ENCODE measurements around the gene LIPC. TPM values are rescaled to one million over a fixed set of nuclear protein-coding genes. Genes with fewer than 3 reads are reported as not detected.

The LIPC gene
- total RNA-seq, 2 donors from 2014 or later = 2.9 to 13.8 TPM

GRCh38 chr15:58458076-58458475 lies 26.3 kb downstream of the LIPC start:
- H3K36me3 ChIP-seq = no peaks in the 10 kb centered on the region
- no peak overlapping the region for H3K9ac ChIP-seq (ENCODE audit: low read depth in 2 of 2, low read length in 2 of 2)
- H3K4me1 ChIP-seq = peaks cover 7% of the 10 kb centered on the region
- H3K27ac ChIP-seq = peak overlapping the region; percentile 52
- peak; percentile 61 for DNase-seq
- TF ChIP-seq CTCF (IDR thresholded peaks at IDR 0.05) = no peak
- H3K9me3 ChIP-seq = no peaks in the 10 kb centered on the region
- no peaks in the 10 kb centered on the region for H3K27me3 ChIP-seq
- intact Hi-C loops (cut with DNase I) = no loop called here
- no peak overlapping the region for H3K4me3 ChIP-seq

GRCh38 chr15:58459045-58459444 lies 27.3 kb downstream of the LIPC start:
- Histone ChIP-seq H3K9ac (ENCODE audit: low read depth in 2 of 2, low read length in 2 of 2) (no peak overlapping the region), H3K4me3 (no peak overlapping the region), H3K9me3 (no peaks in the 10 kb centered on the region), H3K27me3 (no peaks in the 10 kb centered on the region), H3K36me3 (no peaks in the 10 kb centered on the region), H3K4me1 (peaks cover 7% of the 10 kb centered on the region), H3K27ac (peak overlapping the region; percentile 52)
- intact Hi-C loops (cut with DNase I) = no loop called here
- DNase-seq = no peak
- TF ChIP-seq CTCF (IDR thresholded peaks at IDR 0.05) = no peak

GRCh38 chr15:58459560-58459959 lies 27.8 kb downstream of the LIPC start:
- Histone ChIP-seq H3K4me1 (peaks cover 7% of the 10 kb centered on the region), H3K36me3 (no peaks in the 10 kb centered on the region), H3K27me3 (no peaks in the 10 kb centered on the region), H3K9me3 (no peaks in the 10 kb centered on the region), H3K27ac (peak overlapping the region; percentile 52), H3K9ac (ENCODE audit: low read depth in 2 of 2, low read length in 2 of 2) (peak overlapping the region in 1 of 2 donors; percentile 37), H3K4me3 (no peak overlapping the region)
- peak; percentile 82 for DNase-seq
- intact Hi-C loops (cut with DNase I) = no loop called here
- no peak for TF ChIP-seq CTCF (IDR thresholded peaks at IDR 0.05)

- Histone ChIP-seq H3K9ac (ENCODE audit: low read depth in 2 of 2, low read length in 2 of 2) (peak overlapping the region in 1 of 2 donors; percentile 37), H3K27me3 (no peaks in the 10 kb centered on the region), H3K4me1 (peaks cover 7% of the 10 kb centered on the region), H3K4me3 (no peak overlapping the region), H3K27ac (peak overlapping the region; percentile 52), H3K9me3 (no peaks in the 10 kb centered on the region), H3K36me3 (no peaks in the 10 kb centered on the region)
- no peak for TF ChIP-seq CTCF (IDR thresholded peaks at IDR 0.05)
- DNase-seq = no peak
- intact Hi-C loops (cut with DNase I) = no loop called here
Observed at GRCh38 chr15:58460116-58460790, 28.5 kb downstream of the LIPC start.

GRCh38 chr15:58460872-58461271 lies 29.1 kb downstream of the LIPC start:
- DNase-seq = no peak
- Histone ChIP-seq H3K27ac (no peak overlapping the region), H3K9me3 (no peaks in the 10 kb centered on the region), H3K4me1 (peaks cover 7% of the 10 kb centered on the region), H3K4me3 (no peak overlapping the region), H3K9ac (ENCODE audit: low read depth in 2 of 2, low read length in 2 of 2) (peak overlapping the region in 1 of 2 donors; percentile 15), H3K27me3 (no peaks in the 10 kb centered on the region), H3K36me3 (no peaks in the 10 kb centered on the region)
- intact Hi-C loops (cut with DNase I) = no loop called here
- no peak for TF ChIP-seq CTCF (IDR thresholded peaks at IDR 0.05)
